HUES6 (cell line): Measurements from ENCODE around the gene MAP4.

Experiments
- H3K27ac ChIP-seq: 2 replicates; pipeline ENCODE4 v1.7.0; 2013; ENCODE audit warnings: low read depth, mild to moderate bottlenecking, low read length, inconsistent platforms
- H3K27me3 ChIP-seq: 2 replicates; pipeline ENCODE4 v1.6.1; 2013; ENCODE audit warnings: low read length; ENCODE audit not compliant: control insufficient read depth, insufficient read depth
- H3K36me3 ChIP-seq: 2 replicates; pipeline ENCODE4 v1.6.1; 2013; ENCODE audit warnings: low read length; ENCODE audit not compliant: control insufficient read depth, insufficient read depth
- H3K4me1 ChIP-seq: 2 replicates; pipeline ENCODE4 v1.6.1; 2013; ENCODE audit warnings: low read length; ENCODE audit not compliant: control insufficient read depth, insufficient read depth
- H3K4me3 ChIP-seq: 2 replicates; pipeline ENCODE4 v1.5.1; 2013; ENCODE audit warnings: low read depth, low read length
- H3K9ac ChIP-seq: one replicate; pipeline ENCODE4 v1.6.1; 2013; ENCODE audit warnings: mild to moderate bottlenecking, low read length
- H3K9me3 ChIP-seq: 2 replicates; pipeline ENCODE4 v1.6.1; 2013; ENCODE audit warnings: low read depth, low read length; ENCODE audit not compliant: control insufficient read depth, insufficient read depth

The MAP4 gene

GRCh38 chr3:47850564-47851410 lies 165.4 kb downstream of the MAP4 start:
- H3K4me3 ChIP-seq = no peak overlapping the region
- no peaks in the 10 kb centered on the region for H3K9me3 ChIP-seq
- no peak overlapping the region for H3K9ac ChIP-seq
- peaks cover 98% of the 10 kb centered on the region for H3K36me3 ChIP-seq
- H3K27me3 ChIP-seq = no peaks in the 10 kb centered on the region
- no peak overlapping the region for H3K27ac ChIP-seq
- H3K4me1 ChIP-seq = no peaks in the 10 kb centered on the region

GRCh38 chr3:47849699-47850563 lies 166.3 kb downstream of the MAP4 start:
- Histone ChIP-seq H3K4me3 (no peak overlapping the region), H3K36me3 (peaks cover 96% of the 10 kb centered on the region), H3K27me3 (no peaks in the 10 kb centered on the region), H3K27ac (no peak overlapping the region), H3K9me3 (no peaks in the 10 kb centered on the region), H3K4me1 (no peaks in the 10 kb centered on the region), H3K9ac (no peak overlapping the region)

GRCh38 chr3:47849186-47849698 lies 167.0 kb downstream of the MAP4 start:
- Histone ChIP-seq H3K27ac (no peak overlapping the region), H3K36me3 (peaks cover 96% of the 10 kb centered on the region), H3K9me3 (no peaks in the 10 kb centered on the region), H3K4me3 (no peak overlapping the region), H3K4me1 (no peaks in the 10 kb centered on the region), H3K27me3 (no peaks in the 10 kb centered on the region), H3K9ac (no peak overlapping the region)

DNA sequence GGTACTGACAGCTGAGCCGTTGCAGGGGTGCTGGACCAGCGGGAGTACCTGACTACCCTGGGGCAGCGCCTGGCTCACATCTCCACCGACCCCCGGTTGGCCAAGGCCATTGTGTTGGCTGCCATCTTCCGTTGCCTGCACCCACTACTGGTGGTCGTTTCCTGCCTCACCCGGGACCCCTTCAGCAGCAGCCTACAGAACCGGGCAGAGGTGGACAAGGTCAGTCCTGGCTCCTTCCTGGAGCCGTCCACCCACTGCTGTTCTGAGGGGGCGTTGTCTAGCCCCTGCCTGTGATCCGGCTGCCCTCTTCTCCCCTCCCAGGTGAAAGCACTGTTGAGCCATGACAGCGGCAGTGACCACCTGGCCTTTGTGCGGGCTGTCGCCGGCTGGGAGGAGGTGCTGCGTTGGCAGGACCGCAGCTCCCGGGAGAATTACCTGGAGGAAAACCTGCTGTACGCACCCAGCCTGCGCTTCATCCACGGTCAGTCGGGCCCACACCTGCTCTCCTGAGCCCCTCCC lies 167.6 kb downstream of the MAP4 start:
- peaks cover 96% of the 10 kb centered on the region for H3K36me3 ChIP-seq
- H3K4me3 ChIP-seq = no peak overlapping the region
- no peaks in the 10 kb centered on the region for H3K27me3 ChIP-seq
- no peak overlapping the region for H3K9ac ChIP-seq
- no peak overlapping the region for H3K27ac ChIP-seq
- no peaks in the 10 kb centered on the region for H3K4me1 ChIP-seq
- no peaks in the 10 kb centered on the region for H3K9me3 ChIP-seq

DNA sequence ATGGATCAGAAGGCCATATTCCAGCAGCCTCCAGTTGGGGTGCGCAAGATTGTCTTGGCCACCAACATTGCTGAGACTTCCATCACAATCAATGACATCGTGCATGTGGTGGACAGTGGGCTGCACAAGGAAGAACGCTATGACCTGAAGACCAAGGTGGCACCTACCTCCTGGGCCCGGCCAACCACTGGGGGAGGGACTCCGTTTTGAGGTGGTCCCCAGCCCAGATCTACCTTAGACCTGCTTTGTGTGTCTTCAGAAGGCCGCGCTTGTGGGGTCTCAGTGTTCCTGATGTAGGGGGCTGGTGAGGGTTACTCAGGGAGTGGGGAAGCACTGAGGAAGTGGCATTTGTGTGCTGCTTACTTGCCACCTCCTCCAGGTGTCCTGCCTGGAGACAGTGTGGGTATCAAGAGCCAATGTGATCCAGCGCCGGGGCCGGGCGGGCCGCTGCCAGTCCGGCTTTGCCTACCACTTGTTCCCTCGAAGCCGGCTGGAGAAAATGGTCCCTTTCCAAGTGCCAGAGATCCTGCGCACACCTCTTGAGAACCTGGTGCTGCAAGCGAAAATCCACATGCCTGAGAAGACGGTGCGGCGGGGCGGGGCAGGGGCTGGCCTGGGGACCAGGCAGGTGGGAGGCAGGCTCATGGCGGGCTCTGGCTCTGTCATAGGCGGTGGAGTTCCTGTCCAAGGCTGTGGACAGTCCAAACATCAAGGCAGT lies 168.3 kb downstream of the MAP4 start:
- Histone ChIP-seq H3K4me3 (no peak overlapping the region), H3K27me3 (no peaks in the 10 kb centered on the region), H3K9me3 (no peaks in the 10 kb centered on the region), H3K36me3 (peaks cover 97% of the 10 kb centered on the region), H3K9ac (no peak overlapping the region), H3K4me1 (peaks cover under 1% of the 10 kb centered on the region; the same call in 1 of the 2 replicates), H3K27ac (no peak overlapping the region)

GRCh38 chr3:47847260-47847659 lies 169.0 kb downstream of the MAP4 start:
- no peaks in the 10 kb centered on the region for H3K9me3 ChIP-seq
- H3K4me3 ChIP-seq = no peak overlapping the region
- peaks cover 8% of the 10 kb centered on the region for H3K4me1 ChIP-seq
- H3K27ac ChIP-seq = no peak overlapping the region
- peaks cover 96% of the 10 kb centered on the region for H3K36me3 ChIP-seq
- no peaks in the 10 kb centered on the region for H3K27me3 ChIP-seq
- H3K9ac ChIP-seq = no peak overlapping the region

DNA sequence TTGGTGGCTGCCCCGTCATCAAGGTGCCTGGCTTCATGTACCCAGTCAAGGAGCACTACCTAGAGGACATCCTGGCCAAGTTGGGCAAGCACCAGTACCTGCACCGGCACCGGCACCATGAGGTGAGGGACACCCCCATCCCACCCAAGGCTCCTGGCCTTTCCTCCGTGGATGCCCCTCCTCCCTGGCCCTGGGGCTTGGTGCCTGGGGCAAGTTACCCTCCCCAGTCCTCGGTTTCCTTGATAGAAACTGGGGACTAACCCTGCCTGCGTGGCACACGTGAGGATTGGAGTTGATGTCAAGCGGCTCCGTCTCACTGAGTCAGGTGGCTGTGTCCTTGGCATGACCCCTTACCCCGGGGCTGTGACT lies 169.4 kb downstream of the MAP4 start:
- no peak overlapping the region for H3K4me3 ChIP-seq
- H3K36me3 ChIP-seq = peaks cover 93% of the 10 kb centered on the region
- peaks cover 10% of the 10 kb centered on the region for H3K4me1 ChIP-seq
- H3K27ac ChIP-seq = no peak overlapping the region
- no peaks in the 10 kb centered on the region for H3K27me3 ChIP-seq
- no peak overlapping the region for H3K9ac ChIP-seq
- no peaks in the 10 kb centered on the region for H3K9me3 ChIP-seq

DNA sequence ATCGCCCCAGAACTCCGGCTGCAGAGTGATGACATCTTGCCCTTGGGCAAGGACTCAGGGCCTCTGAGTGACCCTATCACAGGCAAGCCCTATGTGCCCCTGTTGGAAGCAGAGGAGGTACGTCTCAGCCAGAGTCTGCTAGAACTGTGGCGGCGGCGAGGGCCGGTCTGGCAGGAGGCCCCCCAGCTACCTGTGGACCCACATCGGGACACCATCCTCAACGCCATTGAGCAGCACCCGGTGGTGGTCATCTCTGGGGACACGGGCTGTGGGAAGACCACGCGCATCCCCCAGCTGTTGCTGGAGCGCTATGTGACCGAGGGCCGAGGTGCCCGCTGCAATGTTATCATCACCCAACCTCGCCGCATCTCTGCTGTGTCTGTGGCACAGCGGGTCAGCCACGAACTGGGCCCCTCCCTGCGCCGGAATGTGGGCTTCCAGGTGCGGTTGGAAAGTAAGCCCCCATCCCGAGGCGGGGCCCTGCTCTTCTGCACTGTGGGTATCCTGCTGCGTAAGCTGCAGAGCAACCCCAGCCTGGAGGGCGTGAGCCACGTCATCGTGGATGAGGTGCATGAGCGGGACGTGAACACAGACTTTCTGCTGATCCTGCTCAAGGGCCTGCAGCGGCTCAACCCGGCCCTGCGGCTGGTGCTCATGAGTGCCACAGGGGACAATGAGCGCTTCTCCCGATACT lies 169.9 kb downstream of the MAP4 start:
- Histone ChIP-seq H3K9ac (no peak overlapping the region), H3K27me3 (no peaks in the 10 kb centered on the region), H3K27ac (no peak overlapping the region), H3K4me1 (peaks cover 16% of the 10 kb centered on the region), H3K36me3 (peaks cover 93% of the 10 kb centered on the region), H3K4me3 (no peak overlapping the region), H3K9me3 (no peaks in the 10 kb centered on the region)

DNA sequence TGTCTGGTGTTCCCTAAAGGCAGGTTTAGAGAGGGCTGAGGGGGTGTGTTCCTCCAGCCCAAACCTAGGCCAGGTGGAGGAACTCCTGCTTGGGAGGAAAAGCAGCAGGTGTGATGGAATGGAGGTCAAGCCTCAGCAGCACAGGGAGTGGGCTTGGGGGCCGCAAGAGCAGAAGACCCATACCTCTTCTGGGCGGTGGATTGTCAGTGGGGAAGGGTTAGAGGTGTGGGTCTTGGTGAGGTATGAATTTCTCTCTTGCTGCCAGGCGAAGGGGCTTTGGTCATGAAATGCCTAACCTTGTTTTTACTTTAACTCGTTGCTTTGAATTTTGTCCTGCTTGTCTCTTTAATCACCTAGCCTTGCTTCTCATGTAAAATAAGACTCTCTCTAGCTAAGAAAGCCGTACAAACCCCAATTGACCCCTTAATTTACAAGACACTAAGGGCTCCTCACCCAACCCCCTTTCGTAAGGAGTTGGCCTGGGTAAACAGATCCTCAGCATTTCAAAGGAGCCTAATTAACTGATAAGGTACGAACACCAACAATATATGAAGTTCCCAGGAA lies 174.3 kb downstream of the MAP4 start:
- Histone ChIP-seq H3K4me1 (peaks cover 28% of the 10 kb centered on the region), H3K4me3 (peak overlapping the region; percentile 20), H3K36me3 (peaks cover 84% of the 10 kb centered on the region), H3K27me3 (no peaks in the 10 kb centered on the region), H3K9ac (no peak overlapping the region), H3K27ac (no peak overlapping the region), H3K9me3 (no peaks in the 10 kb centered on the region)

DNA sequence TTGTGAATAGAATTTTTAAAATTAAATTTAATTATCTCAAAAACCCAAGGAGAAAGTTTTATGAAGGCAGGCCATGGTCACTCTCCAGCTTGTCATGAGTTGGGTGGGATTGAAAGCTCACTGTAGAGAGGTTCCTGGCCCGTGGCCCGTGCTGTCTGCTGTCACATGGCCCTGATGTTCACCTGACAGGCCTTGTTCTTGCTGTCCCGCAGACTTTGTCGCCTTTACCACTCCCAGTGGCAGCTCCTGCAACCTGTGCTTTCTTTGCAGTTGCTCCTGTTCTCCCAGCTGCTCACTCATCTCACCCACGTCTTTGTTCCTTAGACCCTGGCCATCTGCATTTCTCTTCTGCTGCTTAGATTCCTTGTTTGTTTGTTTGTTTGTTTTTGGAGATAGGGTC lies 177.7 kb downstream of the MAP4 start:
- no peaks in the 10 kb centered on the region for H3K27me3 ChIP-seq

More for the DNA sequence above, 177.7 kb downstream of the MAP4 start:
- Histone ChIP-seq H3K9me3 (no peaks in the 10 kb centered on the region), H3K9ac (no peak overlapping the region), H3K27ac (no peak overlapping the region), H3K4me3 (no peak overlapping the region), H3K36me3 (peaks cover 79% of the 10 kb centered on the region), H3K4me1 (peaks cover 28% of the 10 kb centered on the region)
